KMS-11 (cell line): Measurements from ENCODE around the gene U2AF1L4.

Experiments
- H2AFZ ChIP-seq: fragments of 200-600 bp; sonication (generic); 2 replicates; pipeline ENCODE4 v1.6.1; 2016; ENCODE audit warnings: antibody characterized with exemption, mixed run types, low read depth
- H3K27ac ChIP-seq: fragments of 200-600 bp; sonication (generic); 2 replicates; pipeline ENCODE4 v1.6.1; 2016; ENCODE audit warnings: mild to moderate bottlenecking, mixed run types
- H3K27me3 ChIP-seq: fragments of 200-600 bp; sonication (generic); 2 replicates; pipeline ENCODE4 v1.6.1; 2017; ENCODE audit warnings: mild to moderate bottlenecking, low read depth, mixed run types, moderate library complexity; ENCODE audit not compliant: insufficient read depth
- H3K36me3 ChIP-seq: fragments of 200-600 bp; sonication (generic); 2 replicates; pipeline ENCODE4 v1.6.1; 2017; ENCODE audit warnings: mild to moderate bottlenecking, mixed run types; ENCODE audit not compliant: insufficient read depth
- H3K4me1 ChIP-seq: fragments of 200-600 bp; sonication (generic); 2 replicates; pipeline ENCODE4 v1.6.1; 2016; ENCODE audit warnings: mild to moderate bottlenecking, low read depth, mixed run types; ENCODE audit not compliant: poor library complexity, severe bottlenecking
- H3K4me2 ChIP-seq: fragments of 200-600 bp; sonication (generic); 2 replicates; pipeline ENCODE4 v1.7.0; 2016; ENCODE audit warnings: mild to moderate bottlenecking, mixed run types
- H3K4me3 ChIP-seq: fragments of 200-600 bp; sonication (generic); IDR thresholded peaks from 2 replicates; pipeline ENCODE4 v1.6.1; 2017; ENCODE audit warnings: low read depth, low read length, mixed read lengths; ENCODE audit not compliant: insufficient read depth
- H3K79me2 ChIP-seq: fragments of 200-600 bp; sonication (generic); 2 replicates; pipeline ENCODE4 v1.6.1; 2016; ENCODE audit warnings: low read depth, mixed run types; ENCODE audit not compliant: insufficient read depth
- H3K9ac ChIP-seq: fragments of 200-600 bp; sonication (generic); 2 replicates; pipeline ENCODE4 v1.6.1; 2016; ENCODE audit warnings: mild to moderate bottlenecking, mixed run types
- H4K20me1 ChIP-seq: fragments of 200-600 bp; sonication (generic); 2 replicates; pipeline ENCODE4 v1.6.1; 2016; ENCODE audit warnings: mild to moderate bottlenecking, mixed run types; ENCODE audit not compliant: insufficient read depth
- TF ChIP-seq, protein P1 (sequence below): fragments of 200-600 bp; sonication (generic); conservative IDR thresholded peaks from 2 replicates; pipeline ENCODE4 v1.6.1; 2017; ENCODE audit warnings: low read depth, mild to moderate bottlenecking, antibody characterized with exemption, low read length, moderate library complexity, mixed read lengths

Gene U2AF1L4

GRCh38 chr19:35734889-35735288 lies 10.3 kb downstream of the U2AF1L4 start:
- no peaks in the 10 kb centered on the region for H3K27me3 ChIP-seq
- H3K4me1 ChIP-seq, result peaks cover 9% of the 10 kb centered on the region
- no peak overlapping the region for H2AFZ ChIP-seq
- no peak overlapping the region for H3K9ac ChIP-seq
- no peak overlapping the region for H3K4me3 ChIP-seq
- H3K27ac ChIP-seq, result no peak overlapping the region
- H3K4me2 ChIP-seq, result no peak overlapping the region
- 0 out of 2 replicates have a peak, but pooled peaks cover 5% of the 10 kb centered on the region for H3K36me3 ChIP-seq
- H3K79me2 ChIP-seq, result no peaks in the 10 kb centered on the region
- TF ChIP-seq, protein P1, sequence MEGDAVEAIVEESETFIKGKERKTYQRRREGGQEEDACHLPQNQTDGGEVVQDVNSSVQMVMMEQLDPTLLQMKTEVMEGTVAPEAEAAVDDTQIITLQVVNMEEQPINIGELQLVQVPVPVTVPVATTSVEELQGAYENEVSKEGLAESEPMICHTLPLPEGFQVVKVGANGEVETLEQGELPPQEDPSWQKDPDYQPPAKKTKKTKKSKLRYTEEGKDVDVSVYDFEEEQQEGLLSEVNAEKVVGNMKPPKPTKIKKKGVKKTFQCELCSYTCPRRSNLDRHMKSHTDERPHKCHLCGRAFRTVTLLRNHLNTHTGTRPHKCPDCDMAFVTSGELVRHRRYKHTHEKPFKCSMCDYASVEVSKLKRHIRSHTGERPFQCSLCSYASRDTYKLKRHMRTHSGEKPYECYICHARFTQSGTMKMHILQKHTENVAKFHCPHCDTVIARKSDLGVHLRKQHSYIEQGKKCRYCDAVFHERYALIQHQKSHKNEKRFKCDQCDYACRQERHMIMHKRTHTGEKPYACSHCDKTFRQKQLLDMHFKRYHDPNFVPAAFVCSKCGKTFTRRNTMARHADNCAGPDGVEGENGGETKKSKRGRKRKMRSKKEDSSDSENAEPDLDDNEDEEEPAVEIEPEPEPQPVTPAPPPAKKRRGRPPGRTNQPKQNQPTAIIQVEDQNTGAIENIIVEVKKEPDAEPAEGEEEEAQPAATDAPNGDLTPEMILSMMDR, result no peak
- no peaks in the 10 kb centered on the region for H4K20me1 ChIP-seq

- Histone ChIP-seq H3K4me2 (no peak overlapping the region), H2AFZ (no peak overlapping the region), H3K27me3 (no peaks in the 10 kb centered on the region), H3K4me1 (peaks cover 5% of the 10 kb centered on the region), H3K36me3 (0 out of 2 replicates have a peak, but pooled peaks cover 5% of the 10 kb centered on the region), H3K4me3 (no peak overlapping the region), H3K27ac (no peak overlapping the region), H3K79me2 (no peaks in the 10 kb centered on the region), H4K20me1 (no peaks in the 10 kb centered on the region), H3K9ac (no peak overlapping the region)
- TF ChIP-seq, protein P1, result no peak
These were observed 10.9 kb downstream of the U2AF1L4 start for GRCh38 chr19:35734273-35734672.

DNA sequence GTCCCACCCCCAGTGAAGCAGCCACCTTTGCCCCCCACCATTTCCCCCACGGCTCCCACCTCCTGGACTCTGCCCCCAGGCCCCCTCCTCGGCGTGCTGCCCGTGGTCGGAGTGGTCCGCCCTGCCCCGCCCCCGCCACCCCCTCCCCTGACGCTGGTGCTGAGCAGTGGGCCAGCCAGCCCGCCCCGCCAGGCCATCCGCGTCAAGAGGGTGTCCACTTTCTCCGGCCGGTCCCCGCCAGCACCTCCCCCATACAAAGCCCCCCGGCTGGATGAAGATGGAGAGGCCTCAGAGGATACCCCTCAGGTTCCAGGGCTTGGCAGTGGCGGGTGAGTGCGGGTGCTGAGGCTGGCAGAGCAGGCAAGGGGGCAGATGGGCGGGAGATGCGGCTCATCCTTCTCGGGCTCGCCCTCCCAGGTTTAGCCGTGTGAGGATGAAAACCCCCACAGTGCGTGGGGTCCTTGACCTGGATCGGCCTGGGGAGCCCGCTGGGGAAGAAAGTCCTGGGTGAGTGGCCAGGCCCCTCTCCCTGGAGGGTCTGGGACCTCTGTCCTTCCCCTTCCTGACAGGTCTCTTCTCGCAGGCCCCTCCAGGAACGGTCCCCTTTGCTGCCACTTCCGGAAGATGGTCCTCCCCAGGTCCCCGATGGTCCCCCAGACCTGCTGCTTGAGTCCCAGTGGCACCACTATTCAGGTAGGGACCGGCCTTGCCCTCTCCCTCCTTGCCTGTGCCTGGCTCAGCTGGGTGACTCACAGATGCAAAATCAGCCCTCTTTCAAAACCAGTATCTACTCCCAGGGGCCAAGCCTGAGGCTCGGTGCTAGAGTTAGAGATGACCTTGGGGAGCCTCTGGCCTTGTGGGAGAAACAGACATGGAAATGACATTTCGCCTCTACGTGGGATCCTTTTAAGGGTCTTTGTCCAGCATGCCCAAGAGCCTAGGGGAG lies 11.8 kb downstream of the U2AF1L4 start:
- TF ChIP-seq, protein P1, result no peak
- Histone ChIP-seq H3K79me2 (no peaks in the 10 kb centered on the region), H3K27ac (no peak overlapping the region), H3K4me2 (no peak overlapping the region), H3K9ac (no peak overlapping the region), H3K27me3 (no peaks in the 10 kb centered on the region), H3K4me1 (peaks cover 5% of the 10 kb centered on the region), H4K20me1 (no peaks in the 10 kb centered on the region), H3K36me3 (0 out of 2 replicates have a peak, but pooled peaks cover 5% of the 10 kb centered on the region), H3K4me3 (no peak overlapping the region), H2AFZ (no peak overlapping the region)

DNA sequence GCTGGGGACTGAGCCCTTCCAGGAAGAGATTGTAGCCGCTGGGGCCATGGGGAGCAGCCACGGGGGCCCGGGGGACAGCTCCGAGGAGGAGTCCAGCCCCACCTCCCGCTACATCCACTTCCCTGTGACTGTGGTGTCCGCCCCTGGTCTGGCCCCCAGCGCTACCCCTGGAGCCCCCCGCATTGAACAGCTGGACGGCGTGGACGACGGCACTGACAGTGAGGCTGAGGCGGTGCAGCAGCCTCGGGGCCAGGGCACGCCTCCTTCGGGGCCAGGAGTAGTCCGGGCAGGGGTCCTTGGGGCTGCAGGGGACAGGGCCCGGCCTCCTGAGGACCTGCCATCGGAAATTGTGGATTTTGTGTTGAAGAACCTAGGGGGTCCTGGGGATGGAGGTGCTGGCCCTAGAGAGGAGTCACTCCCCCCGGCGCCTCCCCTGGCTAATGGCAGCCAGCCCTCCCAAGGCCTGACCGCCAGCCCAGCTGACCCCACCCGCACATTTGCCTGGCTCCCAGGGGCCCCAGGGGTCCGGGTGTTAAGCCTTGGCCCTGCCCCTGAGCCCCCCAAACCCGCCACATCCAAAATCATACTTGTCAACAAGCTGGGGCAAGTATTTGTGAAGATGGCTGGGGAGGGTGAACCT lies 12.6 kb downstream of the U2AF1L4 start:
- Histone ChIP-seq H2AFZ (no peak overlapping the region), H3K9ac (no peak overlapping the region), H3K79me2 (no peaks in the 10 kb centered on the region), H3K4me1 (peaks cover 5% of the 10 kb centered on the region), H3K27ac (no peak overlapping the region), H3K36me3 (0 out of 2 replicates have a peak, but pooled peaks cover 5% of the 10 kb centered on the region), H4K20me1 (no peaks in the 10 kb centered on the region), H3K4me2 (no peak overlapping the region), H3K4me3 (no peak overlapping the region), H3K27me3 (no peaks in the 10 kb centered on the region)
- TF ChIP-seq, protein P1, result no peak
